ENCODE results near the gene SMG9. TPM values are rescaled to one million over a fixed set of nuclear protein-coding genes. Genes with fewer than 3 reads are reported as not detected.

The SMG9 gene
- polyA plus RNA-seq, 1 of the 3 experiments (the other 2 are of a cell fraction), result 24.3 TPM

DNA sequence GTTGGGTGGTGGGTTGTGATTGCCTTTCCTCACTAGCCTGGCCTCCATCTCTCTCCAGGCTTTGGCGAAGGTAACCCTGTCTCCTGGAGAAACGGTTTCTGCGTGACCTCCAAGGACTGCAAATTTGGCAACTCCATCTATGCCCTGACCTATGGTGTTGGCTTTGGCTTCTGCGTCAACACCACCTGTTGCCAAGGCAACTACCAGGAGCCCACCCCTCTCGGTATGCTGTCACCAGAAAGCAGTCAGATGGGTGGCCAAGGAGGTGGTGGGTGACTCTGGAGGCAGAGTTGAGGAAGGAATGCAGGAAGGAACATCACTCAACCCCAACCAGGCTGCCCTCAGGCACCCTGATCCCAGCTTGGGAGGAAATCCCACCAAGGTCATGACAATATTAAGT is 57.5 kb downstream of the SMG9 start:
- 60% methylated on average over 5 of the region's 5 CpGs for WGBS (ENCODE audit: low lambda C conversion rate)

More for the DNA sequence above, 57.5 kb downstream of the SMG9 start:
- Histone ChIP-seq H3F3A (replicated peaks; ENCODE audit: insufficient read depth) (peaks cover 19% of the 10 kb centered on the region), H2AFZ (ENCODE audit: low read depth) (no peak overlapping the region), H3K27me3 (ENCODE audit: insufficient read depth) (no peaks in the 10 kb centered on the region; the same call in 1 of the 2 replicates), H3K36me3 (replicated peaks in 1 of 2; ENCODE audit: control insufficient read depth in 1 of 2, insufficient read depth in 2 of 2, low read length in 1 of 2) (no peaks in the 10 kb centered on the region), H3K27ac (ENCODE audit: low read depth in 2 of 2, low read length in 1 of 2) (no peak overlapping the region), H3K79me2 (ENCODE audit: insufficient read depth) (no peaks in the 10 kb centered on the region), H3K4me1 (ENCODE audit: control insufficient read depth in 1 of 2, insufficient read depth in 2 of 2, low read depth in 1 of 2, low read length in 1 of 2) (peaks cover 0 to 10% of the 10 kb centered on the region in 2 experiments; a peak in 1 of 4 replicates), H3K4me3 (ENCODE audit: low read depth in 2 of 2, low read length in 1 of 2) (no peak overlapping the region), H3K9me3 (no peaks in the 10 kb centered on the region), H3K9ac (no peak overlapping the region), H4K20me1 (ENCODE audit: insufficient read depth) (no peaks in the 10 kb centered on the region), H3K4me2 (no peak overlapping the region), H3K9me2 (no peaks in the 10 kb centered on the region)
- POLR2A ChIA-PET, result no interaction called here
- DNase-seq, result no peak
- CTCF ChIA-PET, result no interaction called here
- no peak for TF ChIP-seq RCOR1 (IDR thresholded peaks at IDR 0.05; ENCODE audit: low read length)
- no peak for TF ChIP-seq MAX (IDR thresholded peaks at IDR 0.05; ENCODE audit: low read depth)
- no peak for TF ChIP-seq MEF2A (IDR thresholded peaks at IDR 0.05; ENCODE audit: borderline replicate concordance, low read depth)
- TF ChIP-seq SIN3A (IDR thresholded peaks at IDR 0.05; ENCODE audit: borderline replicate concordance, low read depth, low read length), result no peak
- TF ChIP-seq FOXJ3 (CRISPR knock-in tag; IDR thresholded peaks at IDR 0.05), result no peak
- TF ChIP-seq, protein P1, sequence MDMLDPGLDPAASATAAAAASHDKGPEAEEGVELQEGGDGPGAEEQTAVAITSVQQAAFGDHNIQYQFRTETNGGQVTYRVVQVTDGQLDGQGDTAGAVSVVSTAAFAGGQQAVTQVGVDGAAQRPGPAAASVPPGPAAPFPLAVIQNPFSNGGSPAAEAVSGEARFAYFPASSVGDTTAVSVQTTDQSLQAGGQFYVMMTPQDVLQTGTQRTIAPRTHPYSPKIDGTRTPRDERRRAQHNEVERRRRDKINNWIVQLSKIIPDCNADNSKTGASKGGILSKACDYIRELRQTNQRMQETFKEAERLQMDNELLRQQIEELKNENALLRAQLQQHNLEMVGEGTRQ (IDR thresholded peaks at IDR 0.05; ENCODE audit: borderline replicate concordance, low read depth, low read length), result no peak
- TF ChIP-seq FOXM1 (IDR thresholded peaks at IDR 0.05; ENCODE audit: low read depth), result no peak
- no peak for TF ChIP-seq CHD2 (IDR thresholded peaks at IDR 0.05; ENCODE audit: low read length, partially characterized antibody)
- TF ChIP-seq TAF1 (IDR thresholded peaks at IDR 0.05; ENCODE audit: borderline replicate concordance, low read depth, low read length), result no peak
- no peak for TF ChIP-seq ELF1 (IDR thresholded peaks at IDR 0.05)
- TF ChIP-seq, protein P2, sequence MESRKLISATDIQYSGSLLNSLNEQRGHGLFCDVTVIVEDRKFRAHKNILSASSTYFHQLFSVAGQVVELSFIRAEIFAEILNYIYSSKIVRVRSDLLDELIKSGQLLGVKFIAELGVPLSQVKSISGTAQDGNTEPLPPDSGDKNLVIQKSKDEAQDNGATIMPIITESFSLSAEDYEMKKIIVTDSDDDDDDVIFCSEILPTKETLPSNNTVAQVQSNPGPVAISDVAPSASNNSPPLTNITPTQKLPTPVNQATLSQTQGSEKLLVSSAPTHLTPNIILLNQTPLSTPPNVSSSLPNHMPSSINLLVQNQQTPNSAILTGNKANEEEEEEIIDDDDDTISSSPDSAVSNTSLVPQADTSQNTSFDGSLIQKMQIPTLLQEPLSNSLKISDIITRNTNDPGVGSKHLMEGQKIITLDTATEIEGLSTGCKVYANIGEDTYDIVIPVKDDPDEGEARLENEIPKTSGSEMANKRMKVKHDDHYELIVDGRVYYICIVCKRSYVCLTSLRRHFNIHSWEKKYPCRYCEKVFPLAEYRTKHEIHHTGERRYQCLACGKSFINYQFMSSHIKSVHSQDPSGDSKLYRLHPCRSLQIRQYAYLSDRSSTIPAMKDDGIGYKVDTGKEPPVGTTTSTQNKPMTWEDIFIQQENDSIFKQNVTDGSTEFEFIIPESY (IDR thresholded peaks at IDR 0.05; ENCODE audit: borderline replicate concordance, low read depth), result no peak
- no peak for TF ChIP-seq NFIC (IDR thresholded peaks at IDR 0.05; ENCODE audit: borderline replicate concordance)
- TF ChIP-seq PBX3 (IDR thresholded peaks at IDR 0.05), result no peak
- TF ChIP-seq RXRA (IDR thresholded peaks at IDR 0.05; ENCODE audit: borderline replicate concordance, low read depth), result no peak
- no peak for TF ChIP-seq JUND (IDR thresholded peaks at IDR 0.05)
- TF ChIP-seq TCF12 (IDR thresholded peaks at IDR 0.05), result no peak
- no peak for TF ChIP-seq EZH2phosphoT487 (IDR thresholded peaks at IDR 0.05; ENCODE audit: borderline replicate concordance, low read depth)
- no peak for TF ChIP-seq IRF3 (IDR thresholded peaks at IDR 0.05; ENCODE audit: low read depth, low read length)

Data from SK-N-SH (cell line).